Activated CD4-positive, CD25-positive, alpha-beta regulatory T cell treated with anti-CD3 and anti-CD28 coated beads, Interleukin-2, amount 50 U/mL, for 24 hours (primary cell): ENCODE measurements around the gene GSS.

Experiments used
- ATAC-seq, 2 donors: fragments of 150-1000 bp; cut with Tn5 transposase; one replicate each; pipeline ENCODE4 v1.10.0; 2021; ENCODE audit warnings: mild to moderate bottlenecking in 1 of 2, moderate library complexity in 1 of 2

The GSS gene

GRCh38 chr20:34977365-34978091, 21.9 kb upstream of the GSS start:
- no peak for ATAC-seq

- ATAC-seq = no peak
Observed at GRCh38 chr20:34976286-34976685, 20.7 kb upstream of the GSS start.

GRCh38 chr20:34974246-34974645, 18.6 kb upstream of the GSS start:
- no peak for ATAC-seq

GRCh38 chr20:34971561-34972235, 16.1 kb upstream of the GSS start:
- ATAC-seq = no peak

- ATAC-seq = no peak
Observed at GRCh38 chr20:34970846-34971560, 15.4 kb upstream of the GSS start.

GRCh38 chr20:34970193-34970840, 14.7 kb upstream of the GSS start:
- ATAC-seq = no peak

GRCh38 chr20:34968042-34968775, 12.6 kb upstream of the GSS start:
- ATAC-seq = no peak

- no peak for ATAC-seq
Observed at GRCh38 chr20:34967421-34967820, 11.8 kb upstream of the GSS start.

- ATAC-seq = no peak
Observed at GRCh38 chr20:34965051-34965450, 9.4 kb upstream of the GSS start.

- no peak for ATAC-seq
Observed at GRCh38 chr20:34964486-34964885, 8.9 kb upstream of the GSS start.

- no peak for ATAC-seq
Observed at GRCh38 chr20:34956751-34957472, 1.3 kb upstream of the GSS start.

GRCh38 chr20:34956041-34956458, 444 bp upstream of the GSS start:
- no peak for ATAC-seq

GRCh38 chr20:34954904-34955230, 739 bp downstream of the GSS start:
- no peak for ATAC-seq

- no peak for ATAC-seq
Observed at GRCh38 chr20:34953960-34954359, 1.6 kb downstream of the GSS start.

- no peak for ATAC-seq
Observed at GRCh38 chr20:34952671-34953070, 2.9 kb downstream of the GSS start.

GRCh38 chr20:34951652-34952051, 4.0 kb downstream of the GSS start:
- no peak for ATAC-seq

GRCh38 chr20:34951252-34951651, 4.4 kb downstream of the GSS start:
- ATAC-seq = no peak

GRCh38 chr20:34949120-34949519, 6.5 kb downstream of the GSS start:
- no peak for ATAC-seq

- no peak for ATAC-seq
Observed at GRCh38 chr20:34948030-34948429, 7.6 kb downstream of the GSS start.

GRCh38 chr20:34947336-34947735, 8.3 kb downstream of the GSS start:
- ATAC-seq = no peak

GRCh38 chr20:34946661-34947060, 8.9 kb downstream of the GSS start:
- ATAC-seq = no peak
